Choroid plexus epithelial cell (primary cell): ENCODE measurements around the gene SMPD1.

Experiments used
- DNase-seq: peaks from one replicate; pipeline ENCODE4 v3.0.0-alpha.2; 2010; ENCODE audit warnings: low read depth
- H3K4me3 ChIP-seq: 2 replicates; pipeline ENCODE4 v1.5.1; 2011; ENCODE audit warnings: low read depth, mild to moderate bottlenecking, control low read depth, low read length, moderate library complexity
- TF ChIP-seq, protein P1 (sequence below): conservative IDR thresholded peaks from 2 replicates; pipeline ENCODE4 v1.5.1; 2011; ENCODE audit warnings: low read depth, mild to moderate bottlenecking, control low read depth, inconsistent platforms, low read length, moderate library complexity

SMPD1 gene

DNA sequence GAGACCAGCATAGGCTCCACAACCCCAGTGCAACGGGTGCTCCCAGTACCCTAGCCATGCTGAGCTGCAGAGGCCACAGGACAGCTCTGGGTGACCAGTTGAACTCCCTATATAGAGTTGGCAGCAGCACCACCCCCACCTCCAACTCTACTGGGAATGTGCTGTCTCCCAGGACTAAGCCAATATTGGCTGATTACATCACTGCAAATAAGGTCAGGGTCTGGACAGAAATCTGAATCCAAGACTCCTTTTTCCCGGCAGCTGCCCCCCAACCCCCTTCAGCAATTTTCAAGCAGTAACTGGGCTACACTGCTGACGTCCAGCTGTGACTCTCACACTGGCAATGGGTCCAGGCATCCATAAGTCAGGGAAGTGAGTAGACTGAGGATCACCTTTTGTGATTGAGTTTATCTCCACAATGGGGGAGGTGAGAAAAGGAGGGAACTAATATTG lies 50.7 kb downstream of the SMPD1 start, which contains the start of gene HPX:
HPX (minus strand) TSS at position 82 of the 453 bp plus-strand sequence; CDS start at position 58, 24 bp downstream.
- no peak within 1 kb of the TSS for H3K4me3 ChIP-seq
- no peak for DNase-seq
- TF ChIP-seq, protein P1, sequence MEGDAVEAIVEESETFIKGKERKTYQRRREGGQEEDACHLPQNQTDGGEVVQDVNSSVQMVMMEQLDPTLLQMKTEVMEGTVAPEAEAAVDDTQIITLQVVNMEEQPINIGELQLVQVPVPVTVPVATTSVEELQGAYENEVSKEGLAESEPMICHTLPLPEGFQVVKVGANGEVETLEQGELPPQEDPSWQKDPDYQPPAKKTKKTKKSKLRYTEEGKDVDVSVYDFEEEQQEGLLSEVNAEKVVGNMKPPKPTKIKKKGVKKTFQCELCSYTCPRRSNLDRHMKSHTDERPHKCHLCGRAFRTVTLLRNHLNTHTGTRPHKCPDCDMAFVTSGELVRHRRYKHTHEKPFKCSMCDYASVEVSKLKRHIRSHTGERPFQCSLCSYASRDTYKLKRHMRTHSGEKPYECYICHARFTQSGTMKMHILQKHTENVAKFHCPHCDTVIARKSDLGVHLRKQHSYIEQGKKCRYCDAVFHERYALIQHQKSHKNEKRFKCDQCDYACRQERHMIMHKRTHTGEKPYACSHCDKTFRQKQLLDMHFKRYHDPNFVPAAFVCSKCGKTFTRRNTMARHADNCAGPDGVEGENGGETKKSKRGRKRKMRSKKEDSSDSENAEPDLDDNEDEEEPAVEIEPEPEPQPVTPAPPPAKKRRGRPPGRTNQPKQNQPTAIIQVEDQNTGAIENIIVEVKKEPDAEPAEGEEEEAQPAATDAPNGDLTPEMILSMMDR: no peak

DNA sequence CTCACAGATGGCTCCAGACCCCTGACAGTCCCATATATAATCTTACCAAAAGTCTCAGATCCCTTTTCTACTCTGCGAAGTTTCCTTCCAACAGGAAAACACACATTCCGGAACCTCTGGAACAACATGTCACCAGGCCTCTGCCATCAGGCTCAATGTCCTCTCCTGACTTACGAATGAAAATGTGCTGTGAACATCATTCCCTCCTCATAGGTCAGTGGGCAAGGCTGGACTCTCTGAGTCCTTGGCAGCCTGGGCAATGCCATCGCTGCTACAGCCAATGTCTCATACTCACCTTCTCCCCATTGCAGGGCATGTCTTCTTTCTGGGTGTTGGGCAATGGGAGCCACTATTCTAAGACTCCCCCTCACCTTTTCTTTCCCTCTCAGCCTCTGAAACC lies 52.2 kb downstream of the SMPD1 start:
- DNase-seq: no peak
- TF ChIP-seq, protein P1: no peak
- H3K4me3 ChIP-seq: no peak overlapping the region

DNA sequence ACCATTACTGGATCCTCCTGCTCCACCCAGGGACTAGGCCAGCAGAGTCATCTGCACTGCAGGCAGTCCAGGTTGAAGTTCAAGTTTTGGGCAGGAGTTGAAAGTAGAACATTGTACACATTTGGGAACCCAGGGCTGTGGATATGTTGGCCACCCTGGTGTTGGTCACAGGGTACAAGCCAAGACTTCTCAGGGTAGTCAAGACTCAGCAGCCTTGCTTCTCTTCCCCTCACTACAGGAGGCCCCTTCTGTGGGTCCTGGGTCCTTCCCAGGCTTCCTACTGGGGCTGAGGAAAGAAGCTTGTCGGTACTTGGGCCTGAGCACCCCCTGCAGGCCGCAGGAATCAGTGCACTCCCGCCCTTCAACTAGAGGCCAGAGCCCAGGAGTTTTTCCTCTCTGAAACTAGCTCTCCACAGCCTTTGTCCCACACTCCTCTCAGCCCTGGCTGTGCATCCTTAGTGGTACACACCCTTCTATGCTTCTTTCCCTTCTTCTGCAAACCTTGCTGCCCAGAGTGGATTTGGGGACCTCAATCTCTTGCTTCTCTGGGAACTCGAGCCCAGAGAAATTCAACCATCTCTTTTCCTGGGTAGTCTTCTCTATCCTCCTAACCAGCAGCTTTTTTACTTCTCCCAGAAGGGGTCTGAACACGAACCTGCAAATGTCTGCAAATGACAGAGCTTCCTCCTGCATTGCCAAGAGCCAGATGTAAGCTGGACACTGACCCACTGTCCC lies 53.2 kb downstream of the SMPD1 start:
- TF ChIP-seq, protein P1: peak; percentile 94
- no peak overlapping the region for H3K4me3 ChIP-seq
- DNase-seq: peak; percentile 82
